ENCODE results near the gene ATP1B1. TPM values are rescaled to one million over a fixed set of nuclear protein-coding genes. Genes with fewer than 3 reads are reported as not detected.

The ATP1B1 gene
- total and polyA plus RNA-seq, 2 donors (not counting 1 experiment from before 2014, with no cell fraction given) = 1.4 to 1.7 TPM

- H3K27me3 ChIP-seq (replicated peaks in 1 of 4; ENCODE audit: control extremely low read depth in 1 of 4, control insufficient read depth in 3 of 4, insufficient read depth in 4 of 4, low read length in 3 of 4) = no peaks in the 10 kb centered on the region
- no peaks in the 10 kb centered on the region for H3K36me3 ChIP-seq (replicated peaks in 1 of 2; ENCODE audit: control extremely low read depth in 1 of 2, control insufficient read depth in 1 of 2, extremely low read depth in 1 of 2, insufficient read depth in 2 of 2, low read length in 1 of 2)
- intact Hi-C loops (cut with micrococcal nuclease) = no loop called here
- H3K27me3 Mint-ChIP-seq = peaks cover 14% of the 10 kb centered on the region
- ChIA-PET POLR2A (no interaction called here), CTCF (no interaction called here)
- no peak overlapping the region for H3K27ac Mint-ChIP-seq
- H3K9ac ChIP-seq (ENCODE audit: low read length) = no peak overlapping the region
- ATAC-seq (ENCODE audit: low read depth) (no peak), DNase-seq (no peak)
- no peaks in the 10 kb centered on the region for H3K9me3 Mint-ChIP-seq (ENCODE audit: insufficient read depth)
- no peak overlapping the region for H2AFZ ChIP-seq (ENCODE audit: insufficient read depth, low read depth, low read length, poor library complexity, severe bottlenecking)
- H3K4me1 ChIP-seq (ENCODE audit: control insufficient read depth in 2 of 2, insufficient read depth in 2 of 2, low read length in 2 of 2) = no peaks in the 10 kb centered on the region
- H3K4me3 Mint-ChIP-seq = no peak overlapping the region
- no peak overlapping the region for H3K4me2 ChIP-seq (replicated peaks; ENCODE audit: low read depth, low read length, poor library complexity, severe bottlenecking)
- H3K27ac ChIP-seq (ENCODE audit: low read length in 2 of 2) = no peak overlapping the region
- peaks cover 0 to 4% (median 0%) of the 10 kb centered on the region in 3 donors for H3K9me3 ChIP-seq (ENCODE audit: control extremely low read depth in 1 of 3, control insufficient read depth in 2 of 3, insufficient read depth in 1 of 3, low read length in 2 of 3)
- H3K4me3 ChIP-seq (ENCODE audit: control extremely low read depth in 1 of 5, extremely low read depth in 1 of 5, insufficient read depth in 1 of 5, low read depth in 2 of 5, low read length in 4 of 5) = no peak overlapping the region
- no peaks in the 10 kb centered on the region for H3K4me1 Mint-ChIP-seq
- H3K79me2 ChIP-seq (ENCODE audit: control insufficient read depth, insufficient read depth, low read length) = no peaks in the 10 kb centered on the region
- TF ChIP-seq, protein P1, sequence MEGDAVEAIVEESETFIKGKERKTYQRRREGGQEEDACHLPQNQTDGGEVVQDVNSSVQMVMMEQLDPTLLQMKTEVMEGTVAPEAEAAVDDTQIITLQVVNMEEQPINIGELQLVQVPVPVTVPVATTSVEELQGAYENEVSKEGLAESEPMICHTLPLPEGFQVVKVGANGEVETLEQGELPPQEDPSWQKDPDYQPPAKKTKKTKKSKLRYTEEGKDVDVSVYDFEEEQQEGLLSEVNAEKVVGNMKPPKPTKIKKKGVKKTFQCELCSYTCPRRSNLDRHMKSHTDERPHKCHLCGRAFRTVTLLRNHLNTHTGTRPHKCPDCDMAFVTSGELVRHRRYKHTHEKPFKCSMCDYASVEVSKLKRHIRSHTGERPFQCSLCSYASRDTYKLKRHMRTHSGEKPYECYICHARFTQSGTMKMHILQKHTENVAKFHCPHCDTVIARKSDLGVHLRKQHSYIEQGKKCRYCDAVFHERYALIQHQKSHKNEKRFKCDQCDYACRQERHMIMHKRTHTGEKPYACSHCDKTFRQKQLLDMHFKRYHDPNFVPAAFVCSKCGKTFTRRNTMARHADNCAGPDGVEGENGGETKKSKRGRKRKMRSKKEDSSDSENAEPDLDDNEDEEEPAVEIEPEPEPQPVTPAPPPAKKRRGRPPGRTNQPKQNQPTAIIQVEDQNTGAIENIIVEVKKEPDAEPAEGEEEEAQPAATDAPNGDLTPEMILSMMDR (IDR thresholded peaks at IDR 0.05) = no peak
- no peak for TF ChIP-seq EZH2 (IDR thresholded peaks at IDR 0.05; ENCODE audit: borderline replicate concordance, insufficient read depth, low read depth, low read length, poor library complexity, severe bottlenecking)
- H4K20me1 ChIP-seq (ENCODE audit: control insufficient read depth, insufficient read depth, low read length, poor library complexity, severe bottlenecking) = no peaks in the 10 kb centered on the region
- 69% methylated on average over 2 of the region's 3 CpGs for WGBS (ENCODE audit: insufficient coverage)
Observed at GRCh38 chr1:169070958-169071357, 35.5 kb upstream of the ATP1B1 start.

- Mint-ChIP-seq H3K27ac (no peak overlapping the region), H3K4me3 (no peak overlapping the region), H3K9me3 (ENCODE audit: insufficient read depth) (no peaks in the 10 kb centered on the region), H3K4me1 (no peaks in the 10 kb centered on the region), H3K27me3 (peaks cover 14% of the 10 kb centered on the region)
- Histone ChIP-seq H3K27ac (ENCODE audit: low read length in 2 of 2) (no peak overlapping the region), H3K27me3 (replicated peaks in 1 of 4; ENCODE audit: control extremely low read depth in 1 of 4, control insufficient read depth in 3 of 4, insufficient read depth in 4 of 4, low read length in 3 of 4) (no peaks in the 10 kb centered on the region), H2AFZ (ENCODE audit: insufficient read depth, low read depth, low read length, poor library complexity, severe bottlenecking) (no peak overlapping the region), H3K4me2 (replicated peaks; ENCODE audit: low read depth, low read length, poor library complexity, severe bottlenecking) (no peak overlapping the region), H3K4me3 (ENCODE audit: control extremely low read depth in 1 of 5, extremely low read depth in 1 of 5, insufficient read depth in 1 of 5, low read depth in 2 of 5, low read length in 4 of 5) (no peak overlapping the region), H3K4me1 (ENCODE audit: control insufficient read depth in 2 of 2, insufficient read depth in 2 of 2, low read length in 2 of 2) (no peaks in the 10 kb centered on the region), H3K9me3 (ENCODE audit: control extremely low read depth in 1 of 3, control insufficient read depth in 2 of 3, insufficient read depth in 1 of 3, low read length in 2 of 3) (no peaks in the 10 kb centered on the region), H3K79me2 (ENCODE audit: control insufficient read depth, insufficient read depth, low read length) (no peaks in the 10 kb centered on the region), H3K9ac (ENCODE audit: low read length) (no peak overlapping the region), H3K36me3 (replicated peaks in 1 of 2; ENCODE audit: control extremely low read depth in 1 of 2, control insufficient read depth in 1 of 2, extremely low read depth in 1 of 2, insufficient read depth in 2 of 2, low read length in 1 of 2) (no peaks in the 10 kb centered on the region), H4K20me1 (ENCODE audit: control insufficient read depth, insufficient read depth, low read length, poor library complexity, severe bottlenecking) (no peaks in the 10 kb centered on the region)
- 87% methylated on average over 3 of the region's 6 CpGs for WGBS (ENCODE audit: insufficient coverage)
- DNase-seq (no peak), ATAC-seq (ENCODE audit: low read depth) (no peak)
- intact Hi-C loops (cut with micrococcal nuclease) = no loop called here
- CTCF ChIA-PET = no interaction called here
- POLR2A ChIA-PET = no interaction called here
- no peak for TF ChIP-seq EZH2 (IDR thresholded peaks at IDR 0.05; ENCODE audit: borderline replicate concordance, insufficient read depth, low read depth, low read length, poor library complexity, severe bottlenecking)
- TF ChIP-seq, protein P1 (IDR thresholded peaks at IDR 0.05) = no peak
Observed at GRCh38 chr1:169072945-169073725, 33.4 kb upstream of the ATP1B1 start.
